ENCODE data around the gene AMPD3. TPM values are rescaled to one million over a fixed set of nuclear protein-coding genes. Genes with fewer than 3 reads are reported as not detected.

Gene AMPD3
- total RNA-seq, 1 experiment from 2014 or later = 12.5 TPM

DNA sequence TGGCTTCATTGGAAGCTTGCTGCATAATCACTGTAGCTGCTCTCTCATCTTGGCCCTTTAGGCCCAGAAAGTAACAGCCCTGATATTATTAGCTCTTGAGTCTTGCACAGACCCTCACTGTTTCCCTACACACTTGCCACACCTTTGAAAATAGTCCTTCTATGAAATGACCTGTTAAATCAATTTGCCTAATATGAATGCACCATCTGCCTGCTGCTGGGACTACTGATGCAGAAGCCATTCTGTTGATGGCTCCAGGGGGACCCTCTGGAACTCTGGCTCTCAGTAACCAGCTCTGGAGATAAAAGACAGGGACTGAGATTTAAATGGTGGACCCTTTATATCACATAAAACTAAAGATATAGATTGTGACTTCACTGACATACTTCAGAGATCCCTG lies 14.7 kb upstream of the AMPD3 start:
- no peak for ATAC-seq
- no peaks in the 10 kb centered on the region for H3K9me3 ChIP-seq (ENCODE audit: control insufficient read depth, insufficient read depth, low read depth, low read length)
- intact Hi-C loops (cut with micrococcal nuclease; ENCODE audit: unreplicated experiment) (no loop called here), in situ Hi-C loops (cut with HindIII; ENCODE audit: low pct_unique_long_range_greater_than_20kb, low sequenced_read_pairs) (no loop called here)
- no peak overlapping the region for H3K4me3 ChIP-seq (ENCODE audit: low read depth in 2 of 2, low read length in 2 of 2)
- CTCF ChIA-PET = no interaction called here
- no peak overlapping the region for H3K27ac ChIP-seq (ENCODE audit: low read length)
- H3K4me1 ChIP-seq (ENCODE audit: control insufficient read depth, insufficient read depth, low read length) = no peaks in the 10 kb centered on the region
- H3K27me3 ChIP-seq (ENCODE audit: control insufficient read depth, insufficient read depth, low read length) = no peaks in the 10 kb centered on the region
- no TSS peak for BruUV-seq (replicated peaks)
- TF ChIP-seq POLR2AphosphoS5 (IDR thresholded peaks at IDR 0.05; ENCODE audit: low read depth, low read length) (no peak), TCF7L2 (IDR thresholded peaks at IDR 0.05; ENCODE audit: low read depth, low read length) (no peak), SIN3A (IDR thresholded peaks at IDR 0.05; ENCODE audit: borderline replicate concordance, insufficient read depth, low read depth, low read length) (no peak)
- TF ChIP-seq, protein P1, sequence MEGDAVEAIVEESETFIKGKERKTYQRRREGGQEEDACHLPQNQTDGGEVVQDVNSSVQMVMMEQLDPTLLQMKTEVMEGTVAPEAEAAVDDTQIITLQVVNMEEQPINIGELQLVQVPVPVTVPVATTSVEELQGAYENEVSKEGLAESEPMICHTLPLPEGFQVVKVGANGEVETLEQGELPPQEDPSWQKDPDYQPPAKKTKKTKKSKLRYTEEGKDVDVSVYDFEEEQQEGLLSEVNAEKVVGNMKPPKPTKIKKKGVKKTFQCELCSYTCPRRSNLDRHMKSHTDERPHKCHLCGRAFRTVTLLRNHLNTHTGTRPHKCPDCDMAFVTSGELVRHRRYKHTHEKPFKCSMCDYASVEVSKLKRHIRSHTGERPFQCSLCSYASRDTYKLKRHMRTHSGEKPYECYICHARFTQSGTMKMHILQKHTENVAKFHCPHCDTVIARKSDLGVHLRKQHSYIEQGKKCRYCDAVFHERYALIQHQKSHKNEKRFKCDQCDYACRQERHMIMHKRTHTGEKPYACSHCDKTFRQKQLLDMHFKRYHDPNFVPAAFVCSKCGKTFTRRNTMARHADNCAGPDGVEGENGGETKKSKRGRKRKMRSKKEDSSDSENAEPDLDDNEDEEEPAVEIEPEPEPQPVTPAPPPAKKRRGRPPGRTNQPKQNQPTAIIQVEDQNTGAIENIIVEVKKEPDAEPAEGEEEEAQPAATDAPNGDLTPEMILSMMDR (IDR thresholded peaks at IDR 0.05) = no peak
- TF ChIP-seq, protein P2, sequence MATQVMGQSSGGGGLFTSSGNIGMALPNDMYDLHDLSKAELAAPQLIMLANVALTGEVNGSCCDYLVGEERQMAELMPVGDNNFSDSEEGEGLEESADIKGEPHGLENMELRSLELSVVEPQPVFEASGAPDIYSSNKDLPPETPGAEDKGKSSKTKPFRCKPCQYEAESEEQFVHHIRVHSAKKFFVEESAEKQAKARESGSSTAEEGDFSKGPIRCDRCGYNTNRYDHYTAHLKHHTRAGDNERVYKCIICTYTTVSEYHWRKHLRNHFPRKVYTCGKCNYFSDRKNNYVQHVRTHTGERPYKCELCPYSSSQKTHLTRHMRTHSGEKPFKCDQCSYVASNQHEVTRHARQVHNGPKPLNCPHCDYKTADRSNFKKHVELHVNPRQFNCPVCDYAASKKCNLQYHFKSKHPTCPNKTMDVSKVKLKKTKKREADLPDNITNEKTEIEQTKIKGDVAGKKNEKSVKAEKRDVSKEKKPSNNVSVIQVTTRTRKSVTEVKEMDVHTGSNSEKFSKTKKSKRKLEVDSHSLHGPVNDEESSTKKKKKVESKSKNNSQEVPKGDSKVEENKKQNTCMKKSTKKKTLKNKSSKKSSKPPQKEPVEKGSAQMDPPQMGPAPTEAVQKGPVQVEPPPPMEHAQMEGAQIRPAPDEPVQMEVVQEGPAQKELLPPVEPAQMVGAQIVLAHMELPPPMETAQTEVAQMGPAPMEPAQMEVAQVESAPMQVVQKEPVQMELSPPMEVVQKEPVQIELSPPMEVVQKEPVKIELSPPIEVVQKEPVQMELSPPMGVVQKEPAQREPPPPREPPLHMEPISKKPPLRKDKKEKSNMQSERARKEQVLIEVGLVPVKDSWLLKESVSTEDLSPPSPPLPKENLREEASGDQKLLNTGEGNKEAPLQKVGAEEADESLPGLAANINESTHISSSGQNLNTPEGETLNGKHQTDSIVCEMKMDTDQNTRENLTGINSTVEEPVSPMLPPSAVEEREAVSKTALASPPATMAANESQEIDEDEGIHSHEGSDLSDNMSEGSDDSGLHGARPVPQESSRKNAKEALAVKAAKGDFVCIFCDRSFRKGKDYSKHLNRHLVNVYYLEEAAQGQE (IDR thresholded peaks at IDR 0.05; ENCODE audit: insufficient read depth in 1 of 2, low read depth in 2 of 2, low read length in 1 of 2) = no peak
- DNase-seq (ENCODE audit: low read depth, low spot score) = no peak
- POLR2A ChIA-PET = no interaction called here
- no peaks in the 10 kb centered on the region for H3K36me3 ChIP-seq (ENCODE audit: control insufficient read depth, insufficient read depth, low read length)

DNA sequence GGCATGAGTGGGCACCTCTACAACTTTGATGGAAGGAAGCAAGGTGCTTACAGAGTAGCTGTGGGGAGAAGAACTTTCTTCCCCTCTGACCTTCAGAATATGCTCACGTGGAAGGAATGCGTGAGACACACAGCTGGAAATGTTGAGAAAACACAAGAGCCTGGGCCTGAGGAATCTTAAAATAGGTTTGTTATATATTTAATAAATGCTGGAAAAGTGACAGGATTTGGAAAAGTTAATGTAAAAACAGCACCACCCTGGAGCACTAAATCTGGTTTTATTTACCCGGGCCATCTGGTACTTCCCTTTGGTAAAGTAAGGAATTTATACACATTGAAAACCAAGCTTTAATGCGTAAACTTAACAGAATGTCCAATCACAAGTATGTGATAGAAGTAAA lies 14.0 kb upstream of the AMPD3 start:
- Histone ChIP-seq H3K27ac (ENCODE audit: low read length) (no peak overlapping the region), H3K36me3 (ENCODE audit: control insufficient read depth, insufficient read depth, low read length) (no peaks in the 10 kb centered on the region), H3K27me3 (ENCODE audit: control insufficient read depth, insufficient read depth, low read length) (no peaks in the 10 kb centered on the region), H3K4me3 (ENCODE audit: low read depth in 2 of 2, low read length in 2 of 2) (no peak overlapping the region), H3K4me1 (ENCODE audit: control insufficient read depth, insufficient read depth, low read length) (no peaks in the 10 kb centered on the region), H3K9me3 (ENCODE audit: control insufficient read depth, insufficient read depth, low read depth, low read length) (no peaks in the 10 kb centered on the region)
- ChIA-PET POLR2A (interaction anchor here (0.6 kb wide), 2 partner anchors 41 to 611 kb away, joined by 3 to 8 read pairs; no protein-coding TSS in a partner anchor), CTCF (no interaction called here)
- in situ Hi-C loops (cut with HindIII; ENCODE audit: low pct_unique_long_range_greater_than_20kb, low sequenced_read_pairs) = no loop called here
- no peak for ATAC-seq
- BruUV-seq (replicated peaks) = no TSS peak
- TF ChIP-seq, protein P1 (IDR thresholded peaks at IDR 0.05) = no peak
- no peak for TF ChIP-seq POLR2AphosphoS5 (IDR thresholded peaks at IDR 0.05; ENCODE audit: low read depth, low read length)
- no peak for DNase-seq (ENCODE audit: low read depth, low spot score)
- intact Hi-C loops (cut with micrococcal nuclease; ENCODE audit: unreplicated experiment) = no loop called here

Measured in Panc1 (cell line).